GM12865 (cell line): ENCODE data around the gene ERP29.
"Not testable (repeated sequence)": the region's sequence is repeated elsewhere in the genome, so short reads cannot be mapped to it uniquely, and the experiment has no call there.

ENCODE experiments used
- DNase-seq: peaks from one replicate; pipeline ENCODE4 v3.0.0; 2010; ENCODE audit warnings: low read depth
- H3K4me3 ChIP-seq: 2 replicates; pipeline ENCODE4 v1.5.1; 2011; ENCODE audit warnings: mild to moderate bottlenecking, low read depth, low read length, control low read depth
- CTCF ChIP-seq: IDR thresholded peaks from 2 replicates; pipeline ENCODE4 v1.5.1; 2011; ENCODE audit warnings: low read length, control low read depth, low read depth, inconsistent platforms; ENCODE audit not compliant: insufficient read depth; ENCODE audit errors: missing control alignments

The ERP29 gene

DNA sequence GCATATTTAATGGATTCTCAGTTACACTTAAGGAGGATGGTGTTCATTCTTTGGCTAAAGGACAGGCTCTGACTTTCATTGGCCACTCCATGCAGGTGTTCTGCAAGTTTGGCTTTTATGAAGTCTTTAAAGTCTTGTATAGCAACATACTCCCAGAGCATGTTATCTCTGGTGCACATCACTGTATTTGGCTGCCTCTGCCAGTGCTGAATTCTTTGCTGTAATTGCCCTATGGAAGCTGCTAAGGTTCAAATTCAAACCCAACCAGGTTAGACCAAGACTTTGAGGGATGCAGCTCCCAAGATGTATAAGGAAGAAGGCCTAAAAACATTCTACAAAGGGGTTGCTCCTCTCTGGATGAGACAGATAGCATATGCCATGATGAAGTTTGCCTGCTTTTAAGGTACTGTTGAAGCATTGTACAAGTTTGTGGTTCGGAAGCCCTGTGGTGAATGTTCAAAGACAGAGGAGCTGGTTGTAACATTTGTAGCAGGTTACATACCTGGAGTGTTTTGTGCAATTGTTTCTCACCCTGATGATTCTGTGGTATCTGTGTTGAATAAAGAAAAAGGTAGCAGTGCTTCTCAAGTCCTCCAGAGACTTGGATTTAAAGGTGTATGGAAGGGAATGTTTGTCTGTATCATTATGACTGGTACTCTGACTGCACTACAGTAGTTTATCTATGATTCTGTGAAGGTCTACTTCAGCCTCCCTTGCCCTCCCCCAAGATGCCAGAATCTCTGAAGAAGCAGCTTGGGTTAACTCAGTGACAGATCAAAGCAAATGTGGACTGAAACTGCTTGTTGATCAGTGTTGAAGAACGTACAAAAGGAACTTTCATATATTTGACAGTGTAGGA, 19.7 kb upstream of the ERP29 start:
- TF ChIP-seq CTCF, result no peak
- peak; percentile 71 for DNase-seq
- peak overlapping the region; percentile 42 for H3K4me3 ChIP-seq

DNA sequence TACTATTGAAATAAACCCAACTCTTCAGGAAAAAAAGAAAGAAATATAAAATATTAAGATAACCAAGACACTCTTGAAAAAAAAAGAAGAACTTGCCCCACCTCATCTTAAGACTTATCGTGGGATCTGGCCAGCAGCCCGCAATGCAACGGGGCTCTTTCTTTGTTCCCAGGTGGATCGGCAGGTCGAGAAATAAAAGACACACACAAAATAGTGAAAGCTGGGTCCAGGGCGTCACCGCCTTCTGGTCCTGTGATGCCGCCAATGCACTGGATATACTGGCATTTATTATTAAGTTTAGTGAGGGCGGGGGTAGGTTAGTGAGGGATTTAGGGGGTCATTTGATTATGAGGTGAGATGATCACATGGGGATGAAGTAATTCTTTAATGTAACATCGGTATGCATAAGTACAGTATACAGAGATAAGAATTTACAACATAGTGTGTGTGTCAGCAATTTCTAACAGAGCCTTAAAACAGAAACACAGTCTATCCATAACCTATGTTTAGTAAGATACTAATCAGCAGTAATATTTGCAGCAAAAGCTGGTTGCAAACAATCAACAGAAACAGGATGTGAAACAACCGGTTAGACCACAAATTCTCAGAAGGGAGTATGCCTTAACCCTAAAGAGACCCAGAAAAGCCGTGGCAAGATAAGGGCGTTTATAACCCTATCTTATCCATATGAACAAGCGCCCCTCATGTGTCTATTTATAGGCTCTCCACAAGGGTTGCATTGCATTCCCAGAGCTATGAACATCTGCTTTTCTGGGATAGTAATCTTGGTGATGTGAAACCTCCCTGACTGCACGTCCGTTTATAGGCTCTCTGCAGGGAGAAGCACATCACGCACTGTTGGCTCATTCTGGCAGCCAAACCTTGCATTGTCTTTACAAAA, 18.8 kb upstream of the ERP29 start:
- peak; percentile 76 for DNase-seq
- H3K4me3 ChIP-seq, result peak overlapping the region; percentile 42

DNA sequence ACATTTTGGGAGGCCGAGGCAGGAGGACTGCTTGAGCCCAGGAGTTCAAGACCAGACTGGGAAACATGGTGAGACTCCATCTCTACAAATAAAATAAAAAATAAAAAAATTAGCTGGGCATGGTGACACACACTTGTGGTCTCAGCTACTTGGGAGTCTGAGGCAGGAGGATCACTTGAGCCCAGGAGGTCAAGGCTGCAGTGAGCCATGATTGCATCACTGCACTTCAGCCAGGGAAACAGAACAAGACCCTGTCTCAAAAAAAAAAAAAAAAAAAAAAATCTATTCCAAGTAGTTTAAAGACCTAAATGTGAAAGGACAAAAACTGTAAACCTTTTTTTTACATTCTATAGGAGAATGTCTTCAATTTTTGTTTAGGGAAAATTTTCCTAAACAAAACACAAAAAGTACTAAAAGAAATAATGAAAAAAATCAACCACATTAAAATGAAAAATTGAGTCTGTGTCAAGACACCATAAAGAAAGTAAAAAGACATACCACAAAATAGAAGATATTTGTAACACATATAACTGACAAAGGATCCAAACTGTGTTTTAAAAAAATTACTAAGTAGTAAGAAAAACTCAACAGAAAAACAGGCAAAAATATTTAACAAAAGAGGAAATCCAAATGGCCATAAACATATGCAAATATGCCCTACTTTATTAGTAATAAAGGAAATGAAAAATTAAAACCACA, 17.3 kb upstream of the ERP29 start:
- no peak for DNase-seq
- no peak overlapping the region for H3K4me3 ChIP-seq
- no peak for TF ChIP-seq CTCF

DNA sequence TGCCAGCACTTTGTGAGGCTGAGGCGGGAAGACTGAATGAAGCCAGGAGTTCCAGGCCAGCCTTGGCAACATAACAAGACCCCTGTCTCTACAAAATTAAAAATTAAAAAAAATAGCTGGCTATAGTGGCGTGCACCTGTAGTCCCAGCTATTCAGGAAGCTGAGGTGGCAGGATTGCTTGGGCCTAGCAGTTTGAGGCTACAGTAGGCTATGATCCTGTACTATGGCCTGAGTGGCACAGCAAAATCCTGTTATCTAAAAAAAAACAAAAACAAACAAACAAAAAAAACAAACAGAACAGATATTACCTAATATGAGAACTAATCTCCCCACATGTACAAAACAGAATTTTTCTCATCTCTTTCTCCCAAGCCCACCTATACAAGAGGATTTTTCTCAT, 15.9 kb upstream of the ERP29 start:
- no peak for DNase-seq
- no peak for TF ChIP-seq CTCF
- no peak overlapping the region for H3K4me3 ChIP-seq

DNA sequence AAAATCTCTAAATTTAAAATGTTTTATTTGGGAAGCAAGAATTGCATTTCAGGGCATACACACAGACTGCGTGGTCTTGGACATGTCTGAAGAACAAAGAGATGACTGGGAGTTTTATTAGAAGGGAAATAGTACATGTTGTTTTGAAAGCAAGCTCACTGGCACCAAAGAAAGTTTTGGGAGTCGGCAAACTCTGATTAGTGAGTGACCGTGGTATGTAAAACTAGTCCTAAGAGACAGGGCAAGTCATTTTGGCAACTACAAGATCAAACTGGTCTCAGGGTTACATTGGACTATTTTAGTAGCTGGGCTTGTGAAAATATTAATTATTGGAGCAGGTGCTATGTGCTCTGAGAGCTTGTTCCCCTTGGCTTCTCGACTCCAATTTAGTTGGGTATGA, 15.2 kb upstream of the ERP29 start:
- no peak for TF ChIP-seq CTCF
- DNase-seq, result no peak
- H3K4me3 ChIP-seq, result no peak overlapping the region

GRCh38 chr12:111999129-111999528, 14.1 kb upstream of the ERP29 start:
- DNase-seq, H3K4me3 ChIP-seq: not testable (repeated sequence)

DNA sequence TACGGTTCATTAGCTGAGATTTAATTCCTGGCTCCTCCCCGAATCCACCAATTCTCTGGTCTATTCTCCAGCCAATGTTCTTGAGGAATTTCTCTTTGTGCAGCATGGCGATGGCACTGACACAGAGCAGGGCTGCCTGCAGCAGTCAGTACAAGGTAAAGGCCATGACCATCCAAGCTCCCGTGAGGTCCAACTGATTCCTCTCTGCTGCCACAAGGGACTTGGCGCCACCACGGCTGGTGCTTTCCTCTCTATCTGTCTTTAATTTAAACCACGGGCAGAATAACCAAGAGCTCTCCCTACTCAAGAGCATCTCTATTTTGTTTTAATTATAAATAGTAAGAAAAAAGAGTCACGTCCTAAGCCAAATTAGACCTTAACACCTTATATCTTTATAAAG, 12.4 kb upstream of the ERP29 start:
- no peak for DNase-seq
- no peak for TF ChIP-seq CTCF
- H3K4me3 ChIP-seq, result no peak overlapping the region
